ENCODE data around the gene CDKL5.

CDKL5 gene

GRCh38 chrX:18652636-18653035, 227.2 kb downstream of the CDKL5 start:
- Mint-ChIP-seq H3K36me3 (ENCODE audit: low read depth) (no peaks in the 10 kb centered on the region), H3K27ac (no peak overlapping the region), H3K27me3 (no peaks in the 10 kb centered on the region), H3K4me1 (ENCODE audit: low read depth) (peaks cover 11% of the 10 kb centered on the region), H3K9me3 (no peaks in the 10 kb centered on the region), H3K4me3 (no peak overlapping the region)
- intact Hi-C loops (cut with micrococcal nuclease): no loop called here

- Mint-ChIP-seq H3K4me1 (ENCODE audit: low read depth) (peaks cover 9% of the 10 kb centered on the region), H3K27ac (no peak overlapping the region), H3K36me3 (ENCODE audit: low read depth) (no peaks in the 10 kb centered on the region), H3K9me3 (no peaks in the 10 kb centered on the region), H3K4me3 (no peak overlapping the region), H3K27me3 (no peaks in the 10 kb centered on the region)
- intact Hi-C loops (cut with micrococcal nuclease): no loop called here
Measured at GRCh38 chrX:18654875-18655836, 229.7 kb downstream of the CDKL5 start.

- intact Hi-C loops (cut with micrococcal nuclease): no loop called here
Measured at GRCh38 chrX:18661273-18661672, 235.9 kb downstream of the CDKL5 start.

GRCh38 chrX:18664947-18665346, 239.5 kb downstream of the CDKL5 start:
- intact Hi-C loops (cut with micrococcal nuclease): no loop called here
- Mint-ChIP-seq H3K9me3 (no peaks in the 10 kb centered on the region), H3K36me3 (ENCODE audit: low read depth) (no peaks in the 10 kb centered on the region), H3K27ac (no peak overlapping the region), H3K4me3 (no peak overlapping the region), H3K27me3 (no peaks in the 10 kb centered on the region), H3K4me1 (ENCODE audit: low read depth) (peaks cover 25% of the 10 kb centered on the region)

More at GRCh38 chrX:18661273-18661672, 235.9 kb downstream of the CDKL5 start:
- no peaks in the 10 kb centered on the region for H3K36me3 Mint-ChIP-seq (ENCODE audit: low read depth)
- no peak overlapping the region for H3K4me3 Mint-ChIP-seq
- peaks cover 3% of the 10 kb centered on the region for H3K4me1 Mint-ChIP-seq (ENCODE audit: low read depth)
- no peak overlapping the region for H3K27ac Mint-ChIP-seq
- no peaks in the 10 kb centered on the region for H3K27me3 Mint-ChIP-seq
- no peaks in the 10 kb centered on the region for H3K9me3 Mint-ChIP-seq

GRCh38 chrX:18666614-18667013, 241.2 kb downstream of the CDKL5 start:
- Mint-ChIP-seq H3K9me3 (no peaks in the 10 kb centered on the region), H3K36me3 (ENCODE audit: low read depth) (no peaks in the 10 kb centered on the region), H3K4me1 (ENCODE audit: low read depth) (peaks cover 25% of the 10 kb centered on the region), H3K4me3 (peak overlapping the region; percentile 7), H3K27ac (peak overlapping the region; percentile 61), H3K27me3 (no peaks in the 10 kb centered on the region)
- intact Hi-C loops (cut with micrococcal nuclease): no loop called here

- H3K4me1 Mint-ChIP-seq (ENCODE audit: low read depth): peaks cover 25% of the 10 kb centered on the region
- intact Hi-C loops (cut with micrococcal nuclease): no loop called here
- H3K27me3 Mint-ChIP-seq: no peaks in the 10 kb centered on the region
- H3K36me3 Mint-ChIP-seq (ENCODE audit: low read depth): no peaks in the 10 kb centered on the region
- no peaks in the 10 kb centered on the region for H3K9me3 Mint-ChIP-seq
- peak overlapping the region; percentile 61 for H3K27ac Mint-ChIP-seq
- no peak overlapping the region for H3K4me3 Mint-ChIP-seq
Measured at GRCh38 chrX:18668071-18668835, 242.8 kb downstream of the CDKL5 start.

GRCh38 chrX:18672008-18672407, 246.6 kb downstream of the CDKL5 start, which contains the start of gene RS1:
Gene RS1, minus strand, starts transcription at chrX:18672108. Its CDS starts 40 bp downstream, at chrX:18672068.
- H3K27ac Mint-ChIP-seq: no peak within 1 kb of the TSS
- H3K36me3 Mint-ChIP-seq (ENCODE audit: low read depth): no peaks in the 10 kb centered on the region
- H3K4me3 Mint-ChIP-seq: no peak within 1 kb of the TSS
- no peaks in the 10 kb centered on the region for H3K27me3 Mint-ChIP-seq
- no peaks in the 10 kb centered on the region for H3K9me3 Mint-ChIP-seq
- intact Hi-C loops (cut with micrococcal nuclease): no loop called here
- peaks cover 20% of the 10 kb centered on the region for H3K4me1 Mint-ChIP-seq (ENCODE audit: low read depth)

- intact Hi-C loops (cut with micrococcal nuclease): no loop called here
- peaks cover 3% of the 10 kb centered on the region for H3K27me3 Mint-ChIP-seq
- peaks cover 25% of the 10 kb centered on the region for H3K4me1 Mint-ChIP-seq (ENCODE audit: low read depth)
- H3K27ac Mint-ChIP-seq: peak overlapping the region; percentile 81
- peak overlapping the region; percentile 74 for H3K4me3 Mint-ChIP-seq
- H3K36me3 Mint-ChIP-seq (ENCODE audit: low read depth): no peaks in the 10 kb centered on the region
- H3K9me3 Mint-ChIP-seq: no peaks in the 10 kb centered on the region
Measured at GRCh38 chrX:18674417-18674787, 249.0 kb downstream of the CDKL5 start.

- Mint-ChIP-seq H3K27me3 (peaks cover 3% of the 10 kb centered on the region), H3K27ac (peak overlapping the region; percentile 81), H3K4me1 (ENCODE audit: low read depth) (peaks cover 25% of the 10 kb centered on the region), H3K9me3 (no peaks in the 10 kb centered on the region), H3K36me3 (ENCODE audit: low read depth) (no peaks in the 10 kb centered on the region), H3K4me3 (peak overlapping the region; percentile 74)
- intact Hi-C loops (cut with micrococcal nuclease): no loop called here
Measured at GRCh38 chrX:18674788-18675735, 249.7 kb downstream of the CDKL5 start.

- H3K4me3 Mint-ChIP-seq: peak overlapping the region; percentile 23
- intact Hi-C loops (cut with micrococcal nuclease): no loop called here
- H3K9me3 Mint-ChIP-seq: no peaks in the 10 kb centered on the region
- H3K4me1 Mint-ChIP-seq (ENCODE audit: low read depth): peaks cover 25% of the 10 kb centered on the region
- peaks cover 3% of the 10 kb centered on the region for H3K27me3 Mint-ChIP-seq
- no peaks in the 10 kb centered on the region for H3K36me3 Mint-ChIP-seq (ENCODE audit: low read depth)
- no peak overlapping the region for H3K27ac Mint-ChIP-seq
Measured at GRCh38 chrX:18676050-18676449, 250.6 kb downstream of the CDKL5 start.

GRCh38 chrX:18676470-18676869, 251.1 kb downstream of the CDKL5 start:
- H3K27ac Mint-ChIP-seq: no peak overlapping the region
- peaks cover 3% of the 10 kb centered on the region for H3K27me3 Mint-ChIP-seq
- no peak overlapping the region for H3K4me3 Mint-ChIP-seq
- H3K4me1 Mint-ChIP-seq (ENCODE audit: low read depth): peaks cover 25% of the 10 kb centered on the region
- no peaks in the 10 kb centered on the region for H3K36me3 Mint-ChIP-seq (ENCODE audit: low read depth)
- intact Hi-C loops (cut with micrococcal nuclease): no loop called here
- H3K9me3 Mint-ChIP-seq: no peaks in the 10 kb centered on the region

- Mint-ChIP-seq H3K27ac (peak overlapping the region; percentile 34), H3K36me3 (ENCODE audit: low read depth) (no peaks in the 10 kb centered on the region), H3K9me3 (no peaks in the 10 kb centered on the region), H3K27me3 (peaks cover 3% of the 10 kb centered on the region), H3K4me3 (no peak overlapping the region), H3K4me1 (ENCODE audit: low read depth) (peaks cover 25% of the 10 kb centered on the region)
- intact Hi-C loops (cut with micrococcal nuclease): no loop called here
Measured at GRCh38 chrX:18677161-18677869, 251.9 kb downstream of the CDKL5 start.

- intact Hi-C loops (cut with micrococcal nuclease): no loop called here
- Mint-ChIP-seq H3K9me3 (no peaks in the 10 kb centered on the region), H3K27me3 (peaks cover 3% of the 10 kb centered on the region), H3K36me3 (ENCODE audit: low read depth) (no peaks in the 10 kb centered on the region), H3K4me3 (no peak overlapping the region), H3K4me1 (ENCODE audit: low read depth) (peaks cover 30% of the 10 kb centered on the region), H3K27ac (no peak overlapping the region)
Measured at GRCh38 chrX:18681996-18682395, 256.6 kb downstream of the CDKL5 start.
